Lower lobe of right lung (tissue), 2 donors: ENCODE results near the gene SLC47A1. TPM values are rescaled to one million over a fixed set of nuclear protein-coding genes. Genes with fewer than 3 reads are reported as not detected.

Experiments
- ATAC-seq, 2 donors: fragments of 200-7000 bp; cut with Tn5 transposase; one replicate each; pipeline ENCODE4 v1.9.1; 2020 to 2022; ENCODE audit warnings: mild to moderate bottlenecking in 2 of 2, moderate library complexity in 2 of 2
- DNase-seq: peaks from one replicate; pipeline ENCODE4 v3.0.0-alpha.2; 2020
- H3K27ac ChIP-seq: fragments of 200-600 bp; one replicate; pipeline ENCODE4 v1.8.0; 2022
- H3K27me3 ChIP-seq: fragments of 200-600 bp; one replicate; pipeline ENCODE4 v1.8.0; 2022; ENCODE audit warnings: low read depth
- H3K36me3 ChIP-seq: fragments of 200-600 bp; one replicate; pipeline ENCODE4 v1.8.0; 2022; ENCODE audit warnings: mild to moderate bottlenecking
- H3K4me1 ChIP-seq: fragments of 200-600 bp; one replicate; pipeline ENCODE4 v1.8.0; 2022
- H3K4me3 ChIP-seq: fragments of 200-600 bp; one replicate; pipeline ENCODE4 v1.8.0; 2022; ENCODE audit warnings: mild to moderate bottlenecking
- H3K9me3 ChIP-seq: fragments of 200-600 bp; one replicate; pipeline ENCODE4 v1.8.0; 2022
- CTCF ChIP-seq: fragments of 200-600 bp; IDR thresholded peaks from one replicate; pipeline ENCODE4 v1.8.0; 2022; ENCODE audit warnings: antibody characterized with exemption, mild to moderate bottlenecking
- intact Hi-C: fragments of 100-400 bp; cut with DNase I; formaldehyde crosslinking; loops from one replicate; pipeline ENCODE4 v1.11.0; 2022
- total RNA-seq: library from RNA; stranded (reverse); fragmentation: NEBNext Ultra II Directional; extraction: Animal tissue kit (Norgen Biotek cat#: 25700); gene quantifications from one replicate; pipeline ENCODE4 v1.2.1, GENCODE V29; 2021
- donor health status: DM: no; HTN: yes; CAD: no; lungs with severe emphysema.

The SLC47A1 gene
- total RNA-seq, 1 donor from 2014 or later = 18.6 TPM

- intact Hi-C loops = no loop called here
- no peaks in the 10 kb centered on the region for H3K9me3 ChIP-seq
- H3K36me3 ChIP-seq = no peaks in the 10 kb centered on the region
- H3K4me3 ChIP-seq = no peak overlapping the region
- H3K4me1 ChIP-seq = peaks cover 9% of the 10 kb centered on the region
- ATAC-seq (peak; percentile 3 to 9), DNase-seq (no peak)
- H3K27ac ChIP-seq = peak overlapping the region; percentile 2
- H3K27me3 ChIP-seq = peaks cover 13% of the 10 kb centered on the region
- no peak for TF ChIP-seq CTCF
Measured at GRCh38 chr17:19539040-19539399, 5.4 kb downstream of the SLC47A1 start.

GRCh38 chr17:19539841-19540311 lies 6.2 kb downstream of the SLC47A1 start:
- no peak for TF ChIP-seq CTCF
- Histone ChIP-seq H3K9me3 (no peaks in the 10 kb centered on the region), H3K4me1 (peaks cover under 1% of the 10 kb centered on the region), H3K4me3 (no peak overlapping the region), H3K36me3 (no peaks in the 10 kb centered on the region), H3K27me3 (peaks cover 5% of the 10 kb centered on the region), H3K27ac (no peak overlapping the region)
- DNase-seq (no peak), ATAC-seq (no peak)
- intact Hi-C loops = no loop called here

GRCh38 chr17:19540706-19541370 lies 7.2 kb downstream of the SLC47A1 start:
- Histone ChIP-seq H3K9me3 (no peaks in the 10 kb centered on the region), H3K27ac (no peak overlapping the region), H3K4me1 (peaks cover 2% of the 10 kb centered on the region), H3K4me3 (no peak overlapping the region), H3K27me3 (no peaks in the 10 kb centered on the region), H3K36me3 (no peaks in the 10 kb centered on the region)
- ATAC-seq = no peak
- intact Hi-C loops = no loop called here
- no peak for DNase-seq
- no peak for TF ChIP-seq CTCF

- TF ChIP-seq CTCF = no peak
Measured at GRCh38 chr17:19541445-19541844, 7.8 kb downstream of the SLC47A1 start.

GRCh38 chr17:19542247-19542646 lies 8.6 kb downstream of the SLC47A1 start:
- no peak for TF ChIP-seq CTCF
- ATAC-seq (no peak), DNase-seq (no peak)
- no peaks in the 10 kb centered on the region for H3K36me3 ChIP-seq
- H3K4me3 ChIP-seq = no peak overlapping the region
- no peak overlapping the region for H3K27ac ChIP-seq
- intact Hi-C loops = no loop called here
- no peaks in the 10 kb centered on the region for H3K27me3 ChIP-seq
- no peaks in the 10 kb centered on the region for H3K9me3 ChIP-seq
- peaks cover 15% of the 10 kb centered on the region for H3K4me1 ChIP-seq

More at GRCh38 chr17:19541445-19541844, 7.8 kb downstream of the SLC47A1 start:
- Histone ChIP-seq H3K27ac (no peak overlapping the region), H3K4me1 (peaks cover 8% of the 10 kb centered on the region), H3K36me3 (no peaks in the 10 kb centered on the region), H3K9me3 (no peaks in the 10 kb centered on the region), H3K27me3 (no peaks in the 10 kb centered on the region), H3K4me3 (no peak overlapping the region)
- ATAC-seq (no peak), DNase-seq (no peak)
- intact Hi-C loops = no loop called here
